ENCODE measurements around the gene LIME1. TPM values are rescaled to one million over a fixed set of nuclear protein-coding genes. Genes with fewer than 3 reads are reported as not detected.

The LIME1 gene
- total RNA-seq, 2 donors from 2014 or later: 4.9 to 14.0 TPM

DNA sequence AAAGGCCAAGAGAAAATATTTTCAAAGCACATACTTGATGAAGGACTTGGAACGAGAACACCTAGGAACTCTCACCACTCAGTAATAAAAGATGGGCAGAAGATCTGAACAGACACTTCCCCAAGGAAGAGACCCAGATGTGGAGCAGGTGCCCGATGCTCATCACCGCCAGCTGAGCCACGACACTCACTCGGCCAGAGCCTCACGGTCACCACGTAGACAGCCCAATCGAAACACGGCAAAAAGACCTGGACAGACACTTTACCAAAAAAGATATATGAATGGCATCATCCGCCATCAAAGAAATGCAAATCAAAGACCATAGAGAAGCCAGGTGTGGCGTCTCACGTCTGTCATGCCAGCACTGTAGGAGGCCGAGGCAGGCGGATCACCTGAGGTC is 44.7 kb downstream of the LIME1 start:
- 84 to 90% methylated on average over 14 of the region's 14 CpGs for WGBS, 2 donors
- H3K4me1 ChIP-seq: no peaks in the 10 kb centered on the region
- H3K27me3 ChIP-seq: no peaks in the 10 kb centered on the region
- TF ChIP-seq, protein P1, sequence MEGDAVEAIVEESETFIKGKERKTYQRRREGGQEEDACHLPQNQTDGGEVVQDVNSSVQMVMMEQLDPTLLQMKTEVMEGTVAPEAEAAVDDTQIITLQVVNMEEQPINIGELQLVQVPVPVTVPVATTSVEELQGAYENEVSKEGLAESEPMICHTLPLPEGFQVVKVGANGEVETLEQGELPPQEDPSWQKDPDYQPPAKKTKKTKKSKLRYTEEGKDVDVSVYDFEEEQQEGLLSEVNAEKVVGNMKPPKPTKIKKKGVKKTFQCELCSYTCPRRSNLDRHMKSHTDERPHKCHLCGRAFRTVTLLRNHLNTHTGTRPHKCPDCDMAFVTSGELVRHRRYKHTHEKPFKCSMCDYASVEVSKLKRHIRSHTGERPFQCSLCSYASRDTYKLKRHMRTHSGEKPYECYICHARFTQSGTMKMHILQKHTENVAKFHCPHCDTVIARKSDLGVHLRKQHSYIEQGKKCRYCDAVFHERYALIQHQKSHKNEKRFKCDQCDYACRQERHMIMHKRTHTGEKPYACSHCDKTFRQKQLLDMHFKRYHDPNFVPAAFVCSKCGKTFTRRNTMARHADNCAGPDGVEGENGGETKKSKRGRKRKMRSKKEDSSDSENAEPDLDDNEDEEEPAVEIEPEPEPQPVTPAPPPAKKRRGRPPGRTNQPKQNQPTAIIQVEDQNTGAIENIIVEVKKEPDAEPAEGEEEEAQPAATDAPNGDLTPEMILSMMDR (IDR thresholded peaks at IDR 0.05): no peak
- TF ChIP-seq POLR2A (IDR thresholded peaks at IDR 0.05): no peak
- intact Hi-C loops (cut with DNase I): no loop called here
- no peaks in the 10 kb centered on the region for H3K36me3 ChIP-seq (replicated peaks in 1 of 2; ENCODE audit: insufficient read depth in 1 of 2, low read depth in 2 of 2)
- no peak overlapping the region for H3K27ac ChIP-seq
- ATAC-seq: no peak
- no peaks in the 10 kb centered on the region for H3K9me3 ChIP-seq
- H3K4me3 ChIP-seq: no peak overlapping the region
- DNase-seq: no peak

DNA sequence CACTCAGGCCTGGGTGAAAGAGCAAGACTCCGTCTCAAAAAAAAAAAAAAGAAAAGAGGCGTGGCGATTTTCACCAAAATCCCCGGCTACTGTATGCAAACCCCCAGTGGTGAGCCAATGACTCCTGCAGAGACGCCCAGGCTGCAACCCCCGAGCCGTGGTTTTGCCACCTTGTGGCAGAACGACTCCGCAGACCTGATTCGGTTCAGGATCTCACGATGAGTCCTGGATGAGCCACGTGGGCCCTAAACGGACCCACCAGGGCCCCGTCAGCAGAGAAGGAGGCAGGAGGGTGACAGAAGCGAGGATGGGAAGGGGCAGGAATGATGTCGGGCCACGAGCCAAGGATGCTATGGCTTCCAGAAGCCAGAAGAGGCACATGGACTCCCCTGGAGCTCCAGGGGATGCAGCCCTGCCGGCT is 45.6 kb downstream of the LIME1 start:
- ATAC-seq (no peak), DNase-seq (no peak)
- Histone ChIP-seq H3K36me3 (replicated peaks in 1 of 2; ENCODE audit: insufficient read depth in 1 of 2, low read depth in 2 of 2) (no peaks in the 10 kb centered on the region), H3K4me3 (no peak overlapping the region), H3K4me1 (no peaks in the 10 kb centered on the region), H3K27me3 (no peaks in the 10 kb centered on the region), H3K27ac (no peak overlapping the region), H3K9me3 (no peaks in the 10 kb centered on the region)
- WGBS, 2 donors: 66 to 68% methylated on average over 14 to 18 of the region's 18 CpGs
- intact Hi-C loops (cut with DNase I): no loop called here
- TF ChIP-seq, protein P1 (IDR thresholded peaks at IDR 0.05): no peak
- TF ChIP-seq POLR2A (IDR thresholded peaks at IDR 0.05): no peak

DNA sequence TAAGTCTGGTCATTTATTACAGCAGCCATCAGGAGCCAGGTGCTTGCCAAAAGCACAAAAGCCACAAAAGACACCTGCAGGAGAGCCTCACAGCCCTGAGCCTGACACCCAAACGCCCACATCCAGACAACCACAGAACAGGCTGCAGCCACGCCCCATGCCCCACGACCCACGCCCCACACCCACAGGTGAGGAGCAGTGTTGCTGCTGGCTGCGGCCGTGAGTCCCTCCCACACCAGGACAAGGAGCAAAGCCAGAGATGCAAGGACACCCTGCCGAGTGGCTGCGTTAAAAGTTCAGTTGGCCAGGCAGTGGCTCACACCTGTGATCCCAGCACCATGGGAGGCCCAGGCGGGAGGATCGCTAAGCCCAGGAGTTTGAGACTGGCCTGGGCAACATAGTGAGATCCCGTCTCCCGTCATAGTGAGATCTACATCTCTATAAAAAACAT is 46.1 kb downstream of the LIME1 start:
- TF ChIP-seq, protein P1 (IDR thresholded peaks at IDR 0.05): no peak
- TF ChIP-seq POLR2A (IDR thresholded peaks at IDR 0.05): no peak
- Histone ChIP-seq H3K4me1 (no peaks in the 10 kb centered on the region), H3K4me3 (no peak overlapping the region), H3K27ac (no peak overlapping the region), H3K36me3 (replicated peaks in 1 of 2; ENCODE audit: insufficient read depth in 1 of 2, low read depth in 2 of 2) (no peaks in the 10 kb centered on the region), H3K27me3 (no peaks in the 10 kb centered on the region), H3K9me3 (no peaks in the 10 kb centered on the region)
- no peak for DNase-seq
- ATAC-seq: no peak
- WGBS, 2 donors: 90 to 100% methylated on average over 2 to 12 of the region's 12 CpGs
- intact Hi-C loops (cut with DNase I): no loop called here

DNA sequence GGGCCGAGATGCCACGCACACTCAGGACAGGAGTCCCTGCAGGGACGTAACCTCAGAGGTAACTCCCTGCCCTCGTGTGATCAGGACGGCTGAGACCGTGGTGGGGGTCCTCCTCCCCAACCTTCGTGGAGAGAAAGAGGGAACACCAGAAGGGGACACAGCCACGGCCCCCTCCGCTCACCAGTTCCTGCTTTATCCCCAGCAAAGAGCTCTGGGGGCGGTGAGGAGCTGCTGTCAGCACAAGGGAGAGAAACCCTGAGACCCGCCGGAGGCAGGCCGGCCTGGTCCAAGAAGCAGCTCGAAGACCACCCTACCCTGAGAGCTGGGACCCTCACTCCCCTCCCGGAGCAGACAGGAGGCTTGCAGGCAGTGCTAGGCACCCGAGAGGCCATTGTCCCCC is 47.5 kb downstream of the LIME1 start:
- no peaks in the 10 kb centered on the region for H3K27me3 ChIP-seq
- H3K27ac ChIP-seq: no peak overlapping the region
- no peaks in the 10 kb centered on the region for H3K9me3 ChIP-seq
- 70 to 77% methylated on average over 8 to 14 of the region's 16 CpGs for WGBS, 2 donors
- DNase-seq: no peak
- intact Hi-C loops (cut with DNase I): no loop called here
- no peak for ATAC-seq
- no peak for TF ChIP-seq POLR2A (IDR thresholded peaks at IDR 0.05)
- TF ChIP-seq, protein P1 (IDR thresholded peaks at IDR 0.05): no peak
- no peak overlapping the region for H3K4me3 ChIP-seq
- H3K4me1 ChIP-seq: no peaks in the 10 kb centered on the region
- H3K36me3 ChIP-seq (replicated peaks in 1 of 2; ENCODE audit: insufficient read depth in 1 of 2, low read depth in 2 of 2): no peaks in the 10 kb centered on the region

DNA sequence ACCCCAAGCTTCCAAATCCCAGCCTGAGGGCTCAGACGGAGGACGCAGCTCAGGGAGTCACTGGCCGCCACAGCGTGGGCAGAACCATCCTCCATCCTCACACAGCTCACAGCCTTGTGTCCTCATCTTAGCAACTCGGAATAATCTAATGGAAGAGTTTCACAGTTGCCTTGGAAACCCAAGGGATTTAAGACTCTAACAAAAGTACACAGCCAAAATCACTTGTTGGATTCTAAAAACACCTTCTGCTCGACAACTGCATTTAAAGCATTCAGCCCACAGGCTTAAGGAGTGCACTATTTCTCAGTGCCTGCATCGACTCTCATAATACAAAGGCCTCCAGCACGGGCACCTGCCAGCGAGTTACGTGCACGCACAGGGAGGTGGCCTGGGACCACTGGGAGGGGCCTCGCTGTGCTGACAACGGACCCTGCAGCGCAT is 49.2 kb downstream of the LIME1 start:
- TF ChIP-seq, protein P1 (IDR thresholded peaks at IDR 0.05): no peak
- TF ChIP-seq POLR2A (IDR thresholded peaks at IDR 0.05): no peak
- Histone ChIP-seq H3K36me3 (replicated peaks in 1 of 2; ENCODE audit: insufficient read depth in 1 of 2, low read depth in 2 of 2) (peaks cover 0 to 3% of the 10 kb centered on the region in 2 donors), H3K4me3 (no peak overlapping the region), H3K27me3 (no peaks in the 10 kb centered on the region), H3K4me1 (no peaks in the 10 kb centered on the region), H3K27ac (no peak overlapping the region), H3K9me3 (no peaks in the 10 kb centered on the region)
- 48 to 62% methylated on average over 9 to 14 of the region's 14 CpGs for WGBS, 2 donors
- intact Hi-C loops (cut with DNase I): no loop called here
- ATAC-seq (no peak), DNase-seq (no peak)
